GM12892 (cell line): Measurements from ENCODE around the gene EIF2B1.

ENCODE experiments used
- POLR2A ChIP-seq: IDR thresholded peaks from 2 replicates; pipeline ENCODE4 v1.6.1; 2011; ENCODE audit warnings: low read depth, low read length, control low read depth
- POLR2AphosphoS5 ChIP-seq: IDR thresholded peaks from 2 replicates; pipeline ENCODE4 v1.6.1; 2011; ENCODE audit warnings: low read depth, low read length, control low read depth

- TF ChIP-seq POLR2A (no peak), POLR2AphosphoS5 (no peak)
Observed at GRCh38 chr12:123681605-123682004, 48.1 kb upstream of the EIF2B1 start.
